Gastroesophageal sphincter (tissue), 3 donors: Measurements from ENCODE around the gene KCNC3.

Experiments
- CTCF ChIP-seq, 4 experiments: fragments of 200-600 bp in 2 of 4; fragments of 450-650 bp in 2 of 4; sonication (generic) in 1 of 4; IDR thresholded peaks; one replicate each; pipeline ENCODE4 v1.5.1; 2017 to 2019; ENCODE audit warnings: antibody characterized with exemption in 4 of 4, mild to moderate bottlenecking in 2 of 4, moderate library complexity in 2 of 4
- POLR2A ChIP-seq, 2 donors: fragments of 450-650 bp; IDR thresholded peaks; one replicate each; pipeline ENCODE4 v1.6.1; 2017; ENCODE audit warnings: antibody characterized with exemption in 2 of 2, mild to moderate bottlenecking in 2 of 2, moderate library complexity in 1 of 2

DNA sequence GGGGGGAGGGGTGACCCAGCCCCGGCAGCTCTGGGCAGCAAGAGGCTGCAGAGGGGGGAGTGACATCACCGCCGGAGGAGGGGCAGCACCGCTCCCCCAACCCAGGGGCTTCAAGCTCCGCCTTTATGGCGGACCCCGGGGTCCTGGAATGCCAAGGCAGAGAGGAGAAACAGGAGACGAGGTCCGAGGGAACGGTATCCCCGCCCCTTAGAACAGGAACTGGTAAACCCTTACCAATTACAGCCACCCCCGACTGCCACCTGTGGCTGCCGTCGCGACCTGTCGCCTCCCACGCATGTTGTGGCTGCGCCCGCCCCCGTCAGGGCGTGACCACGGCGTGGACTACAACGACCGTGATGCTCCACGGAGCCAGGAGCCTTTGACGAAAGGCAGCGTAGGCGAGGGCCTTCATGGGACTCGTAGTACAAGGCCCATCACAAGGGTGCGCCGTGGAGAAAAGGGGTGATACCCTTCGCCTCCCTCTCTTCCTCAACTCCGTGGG lies 4.1 kb upstream of the KCNC3 start:
- TF ChIP-seq POLR2A (IDR thresholded peaks at IDR 0.05) (no peak), CTCF (IDR thresholded peaks at IDR 0.05) (no peak)
